Activated naive CD8-positive, alpha-beta T cell (primary cell): ENCODE measurements around the gene MISP.
"Not testable (repeated sequence)": the region's sequence is repeated elsewhere in the genome, so short reads cannot be mapped to it uniquely, and the experiment has no call there.

Source experiments
- H3K27ac Mint-ChIP-seq: one replicate; pipeline ENCODE4 v1.8.0; 2021; ENCODE audit warnings: mixed read lengths
- H3K27me3 Mint-ChIP-seq: one replicate; pipeline ENCODE4 v1.8.0; 2021; ENCODE audit warnings: mixed read lengths
- H3K36me3 Mint-ChIP-seq: one replicate; pipeline ENCODE4 v1.8.0; 2021; ENCODE audit warnings: mixed read lengths
- H3K4me1 Mint-ChIP-seq: one replicate; pipeline ENCODE4 v1.8.0; 2021; ENCODE audit warnings: low read depth, mixed read lengths
- H3K4me3 Mint-ChIP-seq: one replicate; pipeline ENCODE4 v1.8.0; 2021; ENCODE audit warnings: mild to moderate bottlenecking, mixed read lengths
- H3K9me3 Mint-ChIP-seq: one replicate; pipeline ENCODE4 v1.8.0; 2021; ENCODE audit warnings: low read depth, mixed read lengths

MISP gene

GRCh38 chr19:750640-751423 lies at the start of gene MISP:
Gene MISP, plus strand, starts transcription at chr19:751112. Its CDS starts 5,835 bp downstream, at chr19:756947.
- Mint-ChIP-seq H3K9me3 (no peaks in the 10 kb centered on the region), H3K27me3 (no peaks in the 10 kb centered on the region), H3K27ac (no peak within 1 kb of the TSS), H3K4me3 (no peak within 1 kb of the TSS), H3K36me3 (no peaks in the 10 kb centered on the region), H3K4me1 (no peaks in the 10 kb centered on the region)

GRCh38 chr19:702847-703246 lies 48.1 kb upstream of the MISP start:
- not testable (repeated sequence) for H3K36me3 Mint-ChIP-seq

DNA sequence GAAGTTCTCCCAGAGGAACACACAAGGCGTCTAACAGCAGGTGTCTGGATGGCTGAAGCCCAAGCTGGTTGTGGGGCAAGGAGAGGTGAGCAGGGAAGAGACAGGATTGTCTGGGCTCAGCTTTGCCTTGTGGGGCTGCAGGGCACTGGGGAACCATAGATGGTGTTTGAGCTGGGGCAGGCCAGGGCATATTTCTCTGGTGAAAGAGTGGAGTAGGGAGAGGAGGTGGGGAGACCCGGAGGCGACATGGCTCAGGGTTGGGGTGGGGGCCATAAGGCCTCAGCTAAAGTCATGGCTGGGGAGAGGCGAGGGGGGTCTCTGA lies 47.6 kb upstream of the MISP start:
- Mint-ChIP-seq H3K36me3 (no peaks in the 10 kb centered on the region), H3K4me3 (peak overlapping the region; percentile 38), H3K27me3 (peaks cover 5% of the 10 kb centered on the region), H3K4me1 (peaks cover 10% of the 10 kb centered on the region), H3K9me3 (no peaks in the 10 kb centered on the region), H3K27ac (no peak overlapping the region)

More at GRCh38 chr19:702847-703246, 48.1 kb upstream of the MISP start:
- not testable (repeated sequence) for H3K27me3 Mint-ChIP-seq, H3K27ac Mint-ChIP-seq, H3K9me3 Mint-ChIP-seq
- Mint-ChIP-seq H3K4me1 (peaks cover 10% of the 10 kb centered on the region), H3K4me3 (peak overlapping the region; percentile 38)

GRCh38 chr19:703651-704446 lies 47.1 kb upstream of the MISP start:
- Mint-ChIP-seq H3K27ac (no peak overlapping the region), H3K36me3 (no peaks in the 10 kb centered on the region), H3K4me3 (no peak overlapping the region), H3K9me3 (no peaks in the 10 kb centered on the region), H3K4me1 (peaks cover 10% of the 10 kb centered on the region), H3K27me3 (peaks cover 5% of the 10 kb centered on the region)

- Mint-ChIP-seq H3K27ac (no peak overlapping the region), H3K27me3 (peaks cover 5% of the 10 kb centered on the region), H3K36me3 (no peaks in the 10 kb centered on the region), H3K9me3 (no peaks in the 10 kb centered on the region), H3K4me1 (peaks cover 10% of the 10 kb centered on the region), H3K4me3 (no peak overlapping the region)
Observed at GRCh38 chr19:704447-704741, 46.5 kb upstream of the MISP start.

DNA sequence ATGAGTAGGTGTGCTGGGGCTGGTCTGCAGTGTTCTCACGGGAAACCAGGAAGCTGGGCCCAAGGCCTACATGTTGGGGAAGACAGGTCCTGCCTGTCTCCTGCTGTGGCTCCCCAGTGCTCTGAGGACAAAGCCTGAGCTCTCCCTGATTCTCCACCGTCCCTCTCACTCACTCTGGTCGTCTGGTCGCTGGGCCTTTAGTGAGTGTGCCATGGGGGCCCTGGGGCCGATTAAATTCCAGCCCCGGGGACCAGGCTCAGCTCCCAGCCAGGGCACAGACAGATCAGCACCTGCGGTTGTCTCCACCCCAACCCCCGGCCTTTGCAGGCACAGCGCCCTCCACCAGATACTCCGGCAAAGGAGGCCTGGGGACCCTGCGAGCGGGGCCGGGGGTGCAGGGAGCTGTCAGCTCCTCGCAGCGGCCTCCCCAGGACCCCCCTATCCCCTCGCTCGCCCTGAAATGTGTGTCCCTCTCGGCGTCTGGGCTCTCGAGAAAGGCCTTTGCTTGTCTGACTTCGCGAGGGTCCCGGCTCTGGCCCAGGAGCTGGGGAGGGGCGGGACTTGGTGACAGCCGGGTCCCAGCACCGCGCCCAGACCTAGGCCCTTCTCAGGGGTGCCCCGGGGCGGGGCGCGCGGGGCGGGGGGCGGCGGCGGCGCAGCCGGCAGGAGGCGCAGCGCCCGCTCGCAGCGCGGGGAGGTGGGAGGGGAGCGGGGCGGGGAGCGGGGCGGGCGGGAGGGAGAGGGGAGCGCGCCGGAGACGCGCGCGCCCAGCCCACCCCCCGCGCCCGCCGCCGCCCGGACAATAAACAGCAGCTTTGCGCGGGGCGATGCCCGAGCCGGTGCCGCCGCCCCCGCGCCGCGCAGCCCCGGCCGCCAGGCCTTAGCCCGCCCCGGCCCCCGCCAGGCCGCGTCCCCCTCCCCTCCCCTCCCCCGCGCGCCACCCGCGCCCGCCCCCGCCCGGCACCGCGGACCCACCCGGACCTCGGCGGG lies 42.5 kb upstream of the MISP start, which contains the start of gene PALM:
PALM (plus strand) TSS at position 782 of the 990 bp plus-strand sequence. CDS start 212 bp downstream, outside the sequence.
- no peaks in the 10 kb centered on the region for H3K36me3 Mint-ChIP-seq
- H3K4me1 Mint-ChIP-seq: peaks cover 7% of the 10 kb centered on the region
- H3K9me3 Mint-ChIP-seq: no peaks in the 10 kb centered on the region
- peak within 1 kb of the TSS; percentile 60 for H3K4me3 Mint-ChIP-seq
- H3K27ac Mint-ChIP-seq: no peak within 1 kb of the TSS
- H3K27me3 Mint-ChIP-seq: peaks cover 8% of the 10 kb centered on the region

- Mint-ChIP-seq H3K9me3 (no peaks in the 10 kb centered on the region), H3K27ac (no peak overlapping the region), H3K4me1 (peaks cover 4% of the 10 kb centered on the region), H3K4me3 (no peak overlapping the region), H3K27me3 (peaks cover 8% of the 10 kb centered on the region), H3K36me3 (no peaks in the 10 kb centered on the region)
Observed at GRCh38 chr19:709196-709964, 41.5 kb upstream of the MISP start.

- Mint-ChIP-seq H3K27ac (no peak overlapping the region), H3K9me3 (no peaks in the 10 kb centered on the region), H3K4me1 (peaks cover 2% of the 10 kb centered on the region), H3K27me3 (peaks cover 8% of the 10 kb centered on the region), H3K36me3 (no peaks in the 10 kb centered on the region), H3K4me3 (no peak overlapping the region)
Observed at GRCh38 chr19:709965-710571, 40.8 kb upstream of the MISP start.

DNA sequence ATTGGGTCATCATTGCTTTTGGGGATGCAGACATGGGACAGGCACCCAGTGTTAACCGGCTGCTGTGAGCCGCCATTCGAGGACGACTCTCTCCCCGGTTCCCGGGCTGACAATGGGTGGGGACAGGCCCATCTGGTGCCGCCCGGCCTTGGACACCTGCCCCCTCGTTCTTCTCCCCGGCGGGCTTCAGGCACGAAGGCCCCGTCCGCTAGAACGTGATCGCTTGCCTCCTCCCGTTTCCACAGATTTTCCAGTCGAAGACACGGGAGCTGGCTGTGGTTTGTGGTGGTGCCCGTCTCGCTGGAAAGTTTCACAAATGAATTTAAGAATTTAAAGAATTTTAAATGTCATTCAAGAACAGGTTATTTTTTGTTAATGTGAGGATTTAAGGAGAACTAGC lies 40.1 kb upstream of the MISP start:
- Mint-ChIP-seq H3K27ac (no peak overlapping the region), H3K27me3 (peaks cover 13% of the 10 kb centered on the region), H3K4me1 (peaks cover 2% of the 10 kb centered on the region), H3K9me3 (peaks cover 4% of the 10 kb centered on the region), H3K4me3 (peak overlapping the region; percentile 20), H3K36me3 (no peaks in the 10 kb centered on the region)

DNA sequence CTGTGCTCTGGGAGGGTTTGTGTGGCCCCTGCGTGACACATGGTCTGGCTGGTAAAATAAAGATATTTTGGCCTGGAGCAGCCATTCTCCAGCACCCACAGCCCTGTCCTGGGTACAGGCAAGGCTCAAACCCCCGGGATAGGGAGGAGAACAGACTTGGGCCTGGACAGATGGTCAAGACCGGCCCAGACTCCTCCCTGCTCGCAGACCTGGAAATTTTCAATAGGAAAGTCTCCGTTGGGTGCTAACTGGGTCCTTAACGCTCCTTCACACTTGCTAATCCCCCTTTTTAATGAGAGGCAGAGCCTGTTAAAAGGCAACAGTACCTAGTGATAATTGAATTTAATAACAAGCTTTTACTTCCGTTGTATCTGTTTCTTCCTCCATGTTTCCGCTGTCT lies 39.7 kb upstream of the MISP start:
- H3K9me3 Mint-ChIP-seq: peaks cover 4% of the 10 kb centered on the region
- peak overlapping the region; percentile 38 for H3K4me3 Mint-ChIP-seq
- H3K36me3 Mint-ChIP-seq: no peaks in the 10 kb centered on the region
- H3K27ac Mint-ChIP-seq: no peak overlapping the region
- peaks cover 14% of the 10 kb centered on the region for H3K27me3 Mint-ChIP-seq
- peaks cover 2% of the 10 kb centered on the region for H3K4me1 Mint-ChIP-seq

DNA sequence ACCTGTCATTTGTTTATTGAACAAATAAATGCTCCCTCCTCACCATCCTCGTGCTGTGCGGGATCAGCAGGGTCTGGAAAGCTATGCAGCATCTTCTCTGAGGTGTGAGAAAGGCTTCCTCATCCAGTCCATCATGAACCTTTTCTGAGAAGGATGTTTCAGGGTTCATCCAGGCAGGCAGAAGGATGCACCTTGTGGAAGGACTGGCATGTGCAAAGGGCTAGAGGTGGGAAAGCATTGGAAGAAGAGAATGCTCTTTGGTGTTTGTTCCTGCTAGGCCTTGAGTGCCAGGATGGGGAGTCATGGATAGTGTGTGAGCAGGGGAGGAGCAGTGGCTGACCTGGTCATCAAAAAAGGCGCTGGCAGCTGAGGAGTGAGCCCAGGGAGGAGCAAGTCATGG lies 35.6 kb upstream of the MISP start:
- H3K9me3 Mint-ChIP-seq: peaks cover 4% of the 10 kb centered on the region
- H3K27ac Mint-ChIP-seq: no peak overlapping the region
- H3K27me3 Mint-ChIP-seq: peaks cover 11% of the 10 kb centered on the region
- no peaks in the 10 kb centered on the region for H3K4me1 Mint-ChIP-seq
- H3K4me3 Mint-ChIP-seq: no peak overlapping the region
- no peaks in the 10 kb centered on the region for H3K36me3 Mint-ChIP-seq

DNA sequence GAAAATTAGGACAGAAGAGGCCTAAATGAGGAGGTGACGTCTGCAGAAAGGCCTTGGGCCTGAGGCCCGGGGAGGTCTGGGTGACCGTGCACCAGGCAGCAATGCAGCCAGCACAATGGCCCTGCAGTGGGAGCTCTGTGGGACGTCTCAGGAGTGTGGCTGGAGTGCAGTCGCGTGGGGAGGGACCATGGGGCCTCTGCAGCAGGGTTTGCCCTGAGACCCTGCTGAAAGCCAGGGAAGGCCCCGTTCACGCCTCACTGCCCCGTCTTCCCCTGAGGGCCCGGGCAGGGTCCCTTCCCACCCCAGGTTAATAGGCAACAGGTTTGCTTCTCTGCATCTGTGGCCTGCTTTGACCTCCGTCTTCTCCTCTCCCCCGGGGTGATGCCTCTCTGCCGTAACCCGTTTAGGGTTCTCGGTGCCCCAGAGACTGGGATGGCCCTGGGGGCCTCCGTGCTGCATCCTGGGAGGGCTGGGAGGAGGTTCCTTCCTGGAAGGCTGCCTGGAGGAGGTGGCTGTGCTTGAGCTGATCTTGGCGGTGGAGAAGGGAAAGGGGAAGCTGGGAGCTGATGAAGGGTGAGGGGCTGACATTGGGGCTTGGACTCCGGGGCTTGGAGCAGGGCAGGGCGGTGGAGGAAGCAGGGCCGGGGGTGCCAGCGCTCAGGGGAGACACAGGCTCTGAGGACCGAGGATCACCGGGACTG lies 32.5 kb upstream of the MISP start:
- no peak overlapping the region for H3K4me3 Mint-ChIP-seq
- no peak overlapping the region for H3K27ac Mint-ChIP-seq

DNA sequence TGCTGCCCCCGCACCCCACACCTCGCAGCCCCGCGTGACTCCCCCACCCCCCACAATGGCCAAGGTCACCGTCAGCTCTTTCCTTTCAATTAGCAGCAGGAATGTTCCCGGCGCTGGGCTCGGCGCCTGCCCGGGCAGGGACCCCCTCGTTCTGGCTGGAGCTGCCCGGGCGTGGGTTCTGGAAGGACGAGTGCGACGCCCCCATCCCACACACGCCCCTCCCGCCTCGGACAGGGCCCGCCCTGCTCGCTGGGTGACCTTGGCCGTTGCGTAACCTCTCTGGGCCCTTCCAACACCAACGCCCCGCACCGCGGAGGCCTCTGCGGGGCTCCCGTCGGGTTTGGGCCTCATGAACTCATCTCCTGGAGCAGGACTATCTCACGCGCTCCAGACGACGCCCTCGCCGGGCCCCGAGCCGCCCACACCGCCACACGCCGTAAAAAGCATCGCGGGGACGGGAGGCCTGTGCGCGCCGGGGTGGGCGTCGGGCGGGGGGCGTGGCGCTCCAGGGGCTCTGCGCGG lies 31.9 kb upstream of the MISP start:
- H3K4me3 Mint-ChIP-seq: no peak overlapping the region
- peaks cover 7% of the 10 kb centered on the region for H3K27me3 Mint-ChIP-seq
- H3K36me3 Mint-ChIP-seq: no peaks in the 10 kb centered on the region
- no peak overlapping the region for H3K27ac Mint-ChIP-seq
- H3K9me3 Mint-ChIP-seq: peaks cover 4% of the 10 kb centered on the region
- no peaks in the 10 kb centered on the region for H3K4me1 Mint-ChIP-seq

More for the DNA sequence above, 32.5 kb upstream of the MISP start:
- Mint-ChIP-seq H3K9me3 (peaks cover 4% of the 10 kb centered on the region), H3K4me1 (no peaks in the 10 kb centered on the region), H3K36me3 (no peaks in the 10 kb centered on the region), H3K27me3 (peaks cover 7% of the 10 kb centered on the region)
